ENCODE measurements around the gene LMO4.

Gene LMO4, protein sequence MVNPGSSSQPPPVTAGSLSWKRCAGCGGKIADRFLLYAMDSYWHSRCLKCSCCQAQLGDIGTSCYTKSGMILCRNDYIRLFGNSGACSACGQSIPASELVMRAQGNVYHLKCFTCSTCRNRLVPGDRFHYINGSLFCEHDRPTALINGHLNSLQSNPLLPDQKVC

DNA sequence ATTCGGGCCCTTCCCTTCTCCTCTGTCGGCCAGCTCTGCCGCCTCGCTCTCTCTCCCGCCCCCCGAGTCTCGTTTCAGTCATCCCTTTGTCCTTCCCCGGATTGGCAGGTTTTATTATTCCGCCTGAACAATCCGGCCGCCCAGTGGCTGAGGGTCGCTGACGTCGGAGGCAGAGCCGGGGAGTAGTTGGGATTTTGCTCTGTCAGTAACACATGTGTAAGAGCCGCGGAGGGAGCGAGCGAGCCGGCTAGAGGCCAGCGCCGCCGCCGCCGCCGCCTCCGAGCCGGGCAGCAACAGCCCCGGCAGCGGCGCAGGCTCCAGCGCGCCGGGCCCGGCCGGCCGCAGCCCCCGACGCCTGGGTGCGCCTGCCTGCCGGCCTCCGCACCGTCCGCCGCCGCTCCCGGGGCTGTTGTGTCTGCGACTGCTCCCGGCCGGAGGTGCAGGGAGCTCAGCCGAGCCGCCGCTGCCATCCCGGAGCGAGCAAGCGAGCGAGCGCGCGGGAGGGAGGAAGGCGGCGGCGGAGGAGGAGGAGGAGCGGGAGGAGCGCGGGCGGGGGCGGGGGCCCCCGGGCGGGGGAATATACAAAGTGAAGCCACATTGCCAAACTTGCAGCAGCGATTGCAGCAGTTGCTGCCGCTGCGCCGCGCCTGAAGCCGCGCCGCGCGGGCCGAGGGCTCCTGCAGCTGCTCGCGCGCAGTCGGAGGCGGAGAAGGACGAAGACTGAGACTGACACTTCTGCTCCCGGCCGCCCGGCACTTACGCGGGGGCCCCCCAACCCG, at the start of gene LMO4:
Gene LMO4, plus strand, starts transcription at position 609 of the 779 bp plus-strand sequence. CDS start 3,136 bp downstream, outside the sequence.
- DNase-seq (ENCODE audit: low read depth) = peak; percentile 67

DNA sequence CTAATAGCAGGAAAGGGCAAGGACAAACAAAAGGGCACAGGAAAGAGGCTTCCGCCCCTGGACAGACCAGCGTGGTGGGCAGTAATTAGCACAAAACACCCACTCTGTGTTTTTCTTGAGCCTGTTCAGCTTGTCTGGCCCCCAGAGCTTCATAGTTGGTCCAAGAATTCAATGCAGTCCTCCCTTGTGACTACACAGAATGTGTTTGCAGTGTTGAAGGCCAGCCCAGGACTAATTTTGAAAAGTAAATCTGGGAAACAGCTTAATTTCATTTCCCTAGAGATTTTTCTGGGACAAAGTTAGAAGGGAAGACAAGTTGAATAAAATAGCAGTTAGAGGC, 49.2 kb upstream of the LMO4 start:
- no peak for DNase-seq (ENCODE audit: low read depth)

DNA sequence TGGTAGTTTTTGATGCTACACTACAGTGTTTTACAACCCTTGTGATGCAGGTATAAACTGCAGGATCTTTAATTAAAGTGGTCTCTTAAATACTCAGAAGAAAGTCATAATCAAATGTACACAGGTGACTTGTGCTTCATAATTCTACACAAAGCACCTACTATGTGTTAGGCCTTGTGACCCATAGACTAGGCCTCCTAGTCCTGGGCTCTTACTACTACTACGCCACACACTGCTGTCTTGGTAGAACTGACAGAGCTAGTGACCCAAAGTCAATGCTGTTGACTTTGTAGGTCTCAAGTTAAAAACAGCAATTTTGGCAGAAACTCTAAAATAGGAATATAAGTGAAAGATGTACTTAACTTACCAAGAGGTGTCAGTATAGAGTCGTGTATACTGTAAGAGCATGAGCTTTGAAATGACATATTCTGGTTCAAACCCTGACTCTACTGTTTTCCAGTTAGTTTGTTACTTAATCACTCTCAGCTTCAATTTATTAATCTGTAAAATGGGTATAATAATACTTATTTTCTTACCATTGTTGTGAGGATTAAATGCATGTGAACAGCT, 48.6 kb upstream of the LMO4 start:
- no peak for DNase-seq (ENCODE audit: low read depth)

DNA sequence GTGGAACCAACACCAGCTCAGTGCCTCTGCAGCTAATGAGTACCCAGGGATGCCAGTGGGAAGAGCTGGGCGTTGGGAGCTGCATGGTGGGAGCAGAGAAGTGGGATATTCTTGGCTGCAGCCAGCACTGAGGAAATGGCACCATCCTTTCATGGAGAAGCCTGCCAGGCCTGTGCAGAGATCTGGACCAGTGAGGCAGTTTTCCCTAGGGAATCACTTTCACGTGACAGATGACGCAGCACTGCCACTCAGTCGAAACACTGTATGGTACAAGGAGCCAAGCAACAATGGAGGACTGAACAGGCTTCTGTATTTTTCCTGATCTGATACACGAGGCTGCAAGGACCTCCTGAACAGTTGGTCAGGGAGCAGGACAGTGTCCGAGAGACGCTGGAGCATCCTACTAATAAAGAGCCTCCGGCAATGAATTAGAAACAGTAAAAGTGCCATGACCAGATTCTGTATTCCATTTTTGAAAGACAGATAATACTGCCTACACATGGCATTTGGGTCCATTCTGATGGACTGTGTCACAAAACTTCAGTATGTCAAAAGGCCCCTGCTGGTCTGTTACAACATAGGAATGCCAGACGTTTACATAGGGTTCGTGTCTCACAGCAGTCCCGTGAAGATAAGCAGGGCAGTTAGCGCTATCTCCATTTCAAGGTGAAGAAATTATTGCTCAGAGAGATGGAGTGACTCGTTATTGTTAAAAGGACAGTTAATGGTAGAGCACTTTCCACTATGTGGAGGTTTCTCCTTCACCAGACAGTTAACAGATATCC, 44.0 kb upstream of the LMO4 start:
- no peak for DNase-seq (ENCODE audit: low read depth)

DNA sequence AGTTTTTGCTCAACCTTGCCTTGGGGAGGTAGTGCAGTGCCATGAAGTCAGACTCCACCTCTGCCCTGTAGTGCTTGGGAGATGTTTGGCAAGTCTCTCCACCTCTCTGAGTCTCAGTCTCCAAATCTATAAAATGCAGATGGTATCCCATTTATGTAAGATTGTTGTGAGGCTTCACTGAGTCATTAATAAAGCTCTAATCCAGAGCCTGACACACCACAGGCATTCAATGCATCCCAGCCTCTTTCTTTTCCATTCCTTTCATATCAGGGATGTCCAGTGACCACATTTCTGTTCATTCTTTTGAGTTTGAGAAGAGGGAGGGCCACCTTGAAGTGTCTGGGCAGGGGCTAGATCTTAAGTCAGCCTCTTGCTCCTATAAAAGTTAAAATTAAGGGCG, 37.6 kb upstream of the LMO4 start:
- no peak for DNase-seq (ENCODE audit: low read depth)

DNA sequence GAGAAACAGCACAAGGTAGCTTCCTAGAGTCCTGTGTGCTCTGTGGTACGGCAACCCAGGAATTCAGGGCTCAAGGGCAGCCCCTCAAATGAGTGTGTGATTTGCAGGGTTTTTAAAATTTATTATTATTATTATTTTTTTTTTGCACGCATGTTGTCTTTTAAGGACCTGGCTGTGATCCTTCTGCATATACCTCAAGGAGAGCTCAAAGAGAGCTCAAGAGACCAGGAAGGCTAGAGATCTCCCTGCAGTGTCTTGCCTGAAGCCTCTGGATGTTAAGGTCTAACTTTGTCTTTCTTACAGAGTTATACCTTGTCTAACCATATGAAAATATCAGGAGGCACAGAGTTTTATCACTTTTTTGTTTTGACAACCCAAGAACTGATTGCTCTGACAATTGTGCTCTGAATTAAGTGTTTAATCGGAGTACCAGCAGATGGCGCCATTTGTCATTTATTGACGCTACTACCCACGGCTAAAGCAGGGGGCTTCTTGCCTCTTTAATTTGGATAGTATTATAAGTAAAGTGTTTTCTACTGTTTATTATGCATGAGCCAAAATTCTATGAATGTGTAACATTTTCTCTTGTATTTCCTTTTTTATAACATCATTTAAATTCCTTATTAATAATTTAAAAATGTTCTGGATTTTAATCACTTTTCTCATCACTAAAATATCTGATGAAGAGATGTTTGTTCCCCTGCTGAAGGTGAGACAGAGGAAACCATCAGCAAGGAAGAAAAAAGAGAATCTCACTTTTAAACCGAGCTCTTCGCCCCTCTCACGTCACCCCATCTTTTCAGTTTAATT, 35.8 kb upstream of the LMO4 start:
- DNase-seq (ENCODE audit: low read depth) = peak; percentile 56

DNA sequence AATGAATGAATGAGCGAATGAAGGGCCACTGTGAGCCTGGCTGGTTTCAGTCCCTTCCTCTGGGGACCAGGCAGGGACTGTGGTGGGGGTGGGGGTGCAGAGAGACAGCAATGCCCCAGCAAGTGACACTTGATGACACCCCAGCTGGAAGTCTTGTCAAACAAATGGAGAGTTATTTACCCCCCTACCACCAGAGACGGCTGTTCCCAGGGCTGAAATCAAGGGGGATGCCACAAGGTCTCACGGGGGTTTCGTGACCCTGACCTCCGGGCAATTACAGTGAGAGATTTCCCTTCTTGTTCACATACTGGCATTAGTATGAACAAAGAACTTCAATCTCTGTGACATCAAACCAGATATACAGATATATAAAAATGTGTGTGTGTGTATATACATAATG, 34.0 kb upstream of the LMO4 start:
- no peak for DNase-seq (ENCODE audit: low read depth)

DNA sequence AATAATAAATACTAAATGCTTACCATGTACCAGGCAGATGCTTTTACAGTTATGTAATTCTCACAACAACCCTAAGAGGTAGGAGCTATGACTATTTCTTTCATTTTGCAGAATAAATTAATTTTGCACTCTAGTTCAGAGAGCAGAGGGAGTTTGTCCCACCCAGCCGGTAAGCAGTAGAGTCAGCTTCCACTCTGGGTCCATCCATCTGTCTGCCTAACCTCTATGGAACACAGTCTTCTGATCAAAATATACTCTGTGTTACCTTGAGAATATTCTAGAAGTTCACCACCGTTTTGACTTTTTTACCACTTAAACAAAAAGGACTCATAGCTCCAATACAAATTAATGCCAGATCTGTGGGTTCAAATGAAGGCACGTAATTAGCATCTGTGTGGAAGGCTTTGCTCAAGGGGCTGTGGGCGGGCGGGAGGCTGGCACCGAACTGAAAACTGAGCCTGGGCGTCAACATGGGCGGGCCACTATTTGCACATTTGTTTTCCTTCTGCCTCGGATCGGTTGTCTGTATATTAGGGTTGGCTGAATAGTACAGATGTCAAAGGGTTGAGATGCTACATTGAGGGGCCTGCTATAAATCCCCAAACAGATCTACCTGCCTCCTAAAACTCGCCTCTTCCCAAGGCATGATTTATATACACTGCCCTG, 33.1 kb upstream of the LMO4 start:
- DNase-seq (ENCODE audit: low read depth) = no peak

DNA sequence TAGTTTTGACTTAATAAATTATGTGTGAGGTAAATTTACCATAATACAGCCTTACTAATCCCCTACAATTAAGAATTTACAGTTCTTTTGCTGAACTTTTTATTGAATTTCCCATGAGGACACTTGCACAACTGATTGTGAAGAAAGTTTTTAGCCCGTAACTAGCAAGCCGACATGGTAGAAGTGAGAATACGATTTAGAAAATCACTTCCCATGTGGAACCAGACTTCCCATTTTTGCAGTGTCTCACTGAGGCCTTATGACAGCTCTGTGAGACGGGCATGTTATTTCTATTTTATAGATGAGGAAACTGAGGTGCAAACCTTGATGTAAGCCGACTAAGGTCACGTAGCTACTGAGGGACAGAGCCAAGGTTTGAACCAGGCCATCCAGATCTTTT, 32.5 kb upstream of the LMO4 start:
- DNase-seq (ENCODE audit: low read depth) = no peak

DNA sequence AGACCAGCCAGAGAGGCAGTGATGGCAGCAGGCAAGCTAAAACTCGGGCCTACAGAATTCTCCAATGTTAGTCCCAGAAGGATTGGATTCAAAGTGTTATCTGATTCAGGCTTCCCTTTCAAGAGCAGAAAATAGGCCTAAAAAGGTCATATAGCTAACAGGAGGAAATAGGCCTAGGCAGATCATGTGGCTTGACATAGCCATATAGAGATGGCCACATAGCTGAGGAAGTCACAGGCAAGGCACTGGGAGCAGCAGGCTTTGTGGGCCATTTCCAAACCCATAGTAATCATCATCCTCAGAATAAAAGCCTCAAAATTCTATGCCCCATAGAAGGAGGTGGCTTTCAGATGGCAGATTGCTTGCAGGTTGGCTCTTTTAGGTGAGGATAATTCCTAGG, 29.0 kb upstream of the LMO4 start:
- DNase-seq (ENCODE audit: low read depth) = no peak

DNA sequence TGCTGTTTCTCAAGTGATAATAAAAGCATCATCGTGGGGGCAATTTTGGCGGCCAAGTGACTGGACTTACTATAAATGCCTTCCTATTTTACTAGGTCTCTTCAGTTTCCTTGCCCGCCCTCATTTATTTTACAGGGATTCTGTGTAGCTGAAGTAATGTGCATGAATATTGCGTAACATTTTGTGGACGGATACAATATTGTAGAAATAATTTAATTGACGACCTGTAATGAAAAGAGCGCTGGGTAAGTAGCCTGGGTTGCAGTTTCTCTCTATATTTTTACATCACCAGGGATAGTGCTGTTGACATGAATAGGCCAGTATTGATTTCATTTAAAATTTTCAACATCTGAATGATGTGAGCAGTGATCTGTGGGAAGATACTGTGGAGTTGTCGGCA, 28.1 kb upstream of the LMO4 start:
- no peak for DNase-seq (ENCODE audit: low read depth)

DNA sequence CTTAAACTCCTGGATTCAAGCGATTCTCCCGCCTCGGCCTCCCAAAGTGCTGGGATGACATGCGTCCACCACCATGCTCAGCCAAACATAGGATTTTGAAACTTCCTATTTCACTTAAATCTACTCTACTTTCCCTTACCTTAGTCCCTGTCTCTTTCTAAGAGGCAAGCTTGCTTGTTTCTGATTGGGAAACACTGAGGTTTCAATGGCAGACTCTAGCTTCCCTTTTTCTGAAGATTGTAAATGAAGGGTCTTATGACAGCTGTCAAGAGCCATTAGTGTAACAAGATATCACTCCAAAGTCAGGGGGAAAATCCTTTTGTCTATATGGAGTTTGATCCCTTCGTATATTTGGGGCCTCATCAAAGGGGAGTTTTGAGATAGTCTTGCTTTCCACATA, 23.5 kb upstream of the LMO4 start:
- no peak for DNase-seq (ENCODE audit: low read depth)

DNA sequence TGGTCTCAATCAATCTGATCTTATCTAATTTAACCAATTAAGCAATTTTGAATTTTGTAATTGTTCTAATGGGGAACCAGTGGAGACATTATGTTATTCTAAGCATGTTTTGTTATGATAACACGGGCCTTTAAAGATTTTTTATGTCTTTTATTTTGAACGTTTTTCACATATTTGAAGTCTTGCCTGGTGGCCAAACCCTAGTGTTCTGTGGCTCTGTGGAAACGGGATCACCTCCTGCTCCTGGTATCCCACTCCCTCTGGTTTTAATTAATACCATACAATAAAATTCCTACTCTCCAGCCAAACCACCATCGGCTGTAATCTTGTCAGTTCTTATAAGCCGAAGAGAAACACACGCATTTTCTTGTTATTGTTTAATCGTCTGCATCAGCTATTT, 22.9 kb upstream of the LMO4 start:
- no peak for DNase-seq (ENCODE audit: low read depth)

DNA sequence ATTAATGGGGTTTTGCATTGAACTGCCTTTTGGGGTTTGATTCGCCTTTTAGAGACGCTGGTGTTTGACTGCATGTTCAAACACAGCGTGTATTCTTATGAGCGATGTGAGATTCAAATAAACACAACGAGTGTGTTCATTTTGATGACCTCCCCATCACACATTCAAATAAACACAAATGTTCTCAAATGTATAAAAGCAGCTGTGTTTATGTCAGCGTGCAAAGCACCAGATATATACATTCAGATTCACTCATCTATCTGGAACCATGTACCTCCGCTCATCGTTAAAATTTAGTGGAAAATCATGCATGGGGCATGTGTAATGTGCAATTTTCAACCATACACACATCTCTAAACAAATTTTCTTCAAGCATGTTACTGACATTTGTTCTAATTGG, 21.4 kb upstream of the LMO4 start:
- DNase-seq (ENCODE audit: low read depth) = no peak

DNA sequence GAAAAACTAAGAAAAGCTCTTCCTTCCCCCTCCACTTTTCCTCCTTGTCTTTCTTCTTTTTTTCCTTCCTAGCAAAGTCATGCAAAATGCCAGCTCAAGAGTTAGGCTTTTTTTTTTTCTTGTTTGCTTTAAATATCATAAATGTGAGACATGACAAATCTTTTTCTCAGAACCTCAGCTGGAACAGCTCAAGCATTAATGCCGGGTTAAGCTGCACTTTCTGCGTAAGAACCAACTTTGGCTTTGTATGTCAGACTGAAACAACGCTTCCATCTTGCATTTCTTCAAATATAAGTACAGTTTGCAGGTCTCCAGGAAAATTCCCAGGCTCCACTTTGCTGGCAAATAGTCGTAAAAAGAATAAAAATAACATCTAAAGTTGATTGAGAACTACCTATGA, 20.7 kb upstream of the LMO4 start:
- DNase-seq (ENCODE audit: low read depth) = no peak

DNA sequence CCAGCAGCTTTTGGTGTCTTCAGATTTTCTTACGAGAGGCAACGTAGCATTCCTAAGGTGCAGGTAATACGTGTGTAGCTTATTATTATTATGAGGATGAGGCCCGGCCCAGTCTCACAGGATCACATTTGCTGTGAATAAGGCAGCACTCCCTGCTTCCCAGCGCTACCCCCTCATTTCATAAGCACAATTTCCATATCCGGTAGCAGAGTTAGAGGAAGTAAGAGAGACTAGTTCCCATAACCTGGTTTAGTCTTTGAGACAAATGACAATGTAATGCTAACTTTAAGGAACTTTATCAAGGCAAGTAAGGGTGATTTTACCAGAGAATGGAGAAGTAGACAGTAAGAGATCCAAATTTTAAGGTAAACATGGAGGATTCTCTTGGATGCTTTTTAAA, 14.6 kb upstream of the LMO4 start:
- no peak for DNase-seq (ENCODE audit: low read depth)

DNA sequence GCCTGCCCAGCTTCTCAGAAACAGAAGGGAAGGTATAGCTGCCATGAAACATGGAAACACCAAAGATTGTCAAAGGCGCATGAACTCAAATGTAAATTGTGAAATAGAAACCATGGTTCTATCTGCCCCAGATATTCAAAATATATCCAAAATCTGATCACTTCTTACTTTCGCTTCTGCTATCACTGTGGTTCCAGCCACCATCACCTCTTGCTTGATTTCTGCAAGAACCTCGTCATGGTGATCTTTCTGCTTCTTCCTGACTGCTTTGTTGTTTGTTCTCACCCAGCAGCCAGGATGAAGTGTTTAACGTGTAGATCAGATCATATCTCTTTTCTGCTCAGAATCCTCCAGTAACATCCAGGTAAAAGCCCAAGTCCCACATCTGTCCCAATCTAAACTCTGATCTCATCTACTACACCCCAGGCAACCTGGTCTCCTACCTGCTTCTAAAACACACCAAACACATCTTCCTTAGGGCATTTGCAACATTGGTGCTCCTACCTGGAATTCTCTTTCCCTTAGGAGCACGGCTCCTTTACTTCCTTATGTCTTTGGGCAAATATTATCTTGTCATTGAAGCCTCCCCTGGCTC, 10.5 kb upstream of the LMO4 start:
- no peak for DNase-seq (ENCODE audit: low read depth)

DNA sequence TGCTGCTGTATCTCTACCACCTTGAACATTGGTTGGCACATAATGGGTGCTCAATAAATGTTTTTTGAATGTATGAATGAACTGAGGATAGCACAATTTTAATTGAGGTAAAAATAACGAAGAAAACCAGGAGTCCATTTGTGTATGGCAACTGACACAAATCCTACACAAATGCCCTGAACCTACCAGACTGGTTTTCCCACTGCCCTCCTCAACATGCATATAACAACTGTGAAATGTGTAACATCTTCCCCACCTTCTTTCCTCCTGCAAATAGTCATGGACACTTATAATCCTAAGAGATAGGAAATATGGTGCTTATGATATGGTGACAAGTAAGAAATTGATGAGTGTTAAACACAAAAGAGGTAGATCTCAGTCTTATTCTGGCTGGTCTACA, 9.9 kb upstream of the LMO4 start:
- DNase-seq (ENCODE audit: low read depth) = no peak

DNA sequence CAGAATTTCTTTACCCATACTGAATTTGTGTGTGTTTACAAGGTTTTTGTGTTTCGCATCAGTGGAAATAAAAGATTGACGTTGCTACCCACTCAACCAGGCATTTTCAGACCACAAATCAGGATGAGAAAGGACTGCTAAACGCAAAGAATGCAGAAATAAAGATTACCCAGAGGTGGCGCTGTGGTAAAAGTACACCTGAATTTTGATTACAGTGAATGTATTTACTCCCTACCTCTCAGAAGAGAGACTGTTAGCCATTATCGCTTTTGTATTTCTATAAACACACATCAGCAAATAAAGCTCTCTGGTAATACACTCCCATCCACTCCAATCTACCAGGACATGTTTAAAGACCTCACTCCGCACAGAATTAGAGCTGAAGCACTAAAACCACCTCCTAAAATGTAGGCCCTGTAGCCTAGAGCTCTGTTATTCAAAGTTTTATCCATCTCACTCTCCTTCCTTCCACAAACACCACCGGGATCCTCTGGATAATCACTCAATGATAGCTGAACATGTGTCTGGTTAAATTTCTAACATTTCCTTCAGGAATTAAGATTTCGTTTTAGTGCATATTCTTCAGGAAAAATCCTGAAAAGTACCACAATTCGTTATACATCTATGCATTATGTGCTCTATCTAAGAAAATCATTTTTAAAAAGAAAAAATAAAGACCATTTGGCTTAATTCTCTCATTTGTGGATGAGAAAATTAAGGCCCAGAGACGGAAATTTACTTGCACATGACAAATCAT, 2.5 kb upstream of the LMO4 start:
- DNase-seq (ENCODE audit: low read depth) = no peak
